Smooth muscle cell (in vitro differentiated cells): ENCODE measurements around the gene ADAMTSL1. TPM values are rescaled to one million over a fixed set of nuclear protein-coding genes. Genes with fewer than 3 reads are reported as not detected.

Experiments used
- DNase-seq: peaks from one replicate; lab custom pipeline; 2025; ENCODE audit not compliant: unreplicated experiment; lab: John Stamatoyannopoulos, UW
- H2AFZ ChIP-seq: fragments of 200-600 bp; sonication (generic); 2 replicates; pipeline ENCODE4 v1.6.0; 2016; ENCODE audit warnings: antibody characterized with exemption, low read depth, mild to moderate bottlenecking
- H3F3A ChIP-seq: fragments of 200-600 bp; sonication (generic); 2 replicates; pipeline ENCODE4 v1.6.0; 2017; ENCODE audit warnings: antibody characterized with exemption, low read depth
- H3K27ac ChIP-seq: fragments of 200-600 bp; sonication (generic); 2 replicates; pipeline ENCODE4 v1.5.1; 2016; ENCODE audit warnings: low read depth, mild to moderate bottlenecking
- H3K27me3 ChIP-seq: fragments of 200-600 bp; sonication (generic); 2 replicates; pipeline ENCODE4 v1.6.1; 2016; ENCODE audit warnings: low read depth, mild to moderate bottlenecking
- H3K36me3 ChIP-seq: fragments of 200-600 bp; sonication (generic); 2 replicates; pipeline ENCODE4 v1.5.1; 2016; ENCODE audit warnings: low read depth
- H3K4me1 ChIP-seq: fragments of 200-600 bp; sonication (generic); 2 replicates; pipeline ENCODE4 v1.5.1; 2016; ENCODE audit warnings: low read depth
- H3K4me2 ChIP-seq: fragments of 200-600 bp; sonication (generic); 2 replicates; pipeline ENCODE4 v1.6.0; 2016; ENCODE audit warnings: mild to moderate bottlenecking
- H3K4me3 ChIP-seq: fragments of 200-600 bp; sonication (generic); 2 replicates; pipeline ENCODE4 v1.5.1; 2016; ENCODE audit warnings: mild to moderate bottlenecking
- H3K79me2 ChIP-seq: fragments of 200-600 bp; sonication (generic); 2 replicates; pipeline ENCODE4 v1.6.0; 2016; ENCODE audit warnings: low read depth, mild to moderate bottlenecking
- H3K9ac ChIP-seq: fragments of 200-600 bp; sonication (generic); 2 replicates; pipeline ENCODE4 v1.6.0; 2016; ENCODE audit warnings: low read depth
- H3K9me3 ChIP-seq: fragments of 200-600 bp; sonication (generic); replicated peaks from 2 replicates; pipeline ENCODE4 v1.5.1; 2016; ENCODE audit warnings: low read depth
- H4K20me1 ChIP-seq: fragments of 200-600 bp; sonication (generic); 2 replicates; pipeline ENCODE4 v1.6.0; 2016; ENCODE audit warnings: low read depth
- CTCF ChIP-seq: fragments of 200-600 bp; sonication (generic); IDR thresholded peaks from 2 replicates; pipeline ENCODE4 v1.5.1; 2017; ENCODE audit warnings: borderline replicate concordance, mild to moderate bottlenecking, antibody characterized with exemption; ENCODE audit not compliant: insufficient read depth, poor library complexity, severe bottlenecking
- WGBS: methylation state at CpG from one replicate; pipeline ENCODE4 v1.1.7; 2016; ENCODE audit warnings: low lambda C conversion rate; 5-methylcytosine and 5-hydroxymethylcytosine counted together
- polyA plus RNA-seq: library from polyadenylated mRNA; unstranded; fragments of >200 nt; fragmentation: Nextera tagmentation; extraction: Ambion mirVana; gene quantifications from 2 replicates; pipeline ENCODE4 v1.2.1, GENCODE V29; 2016
- total RNA-seq: library from RNA; depleted of rRNA; stranded (reverse); fragments of >200 nt; gene quantifications from 2 replicates; pipeline ENCODE4 v1.2.3, GENCODE V29; 2014

ADAMTSL1 gene
- total and polyA plus RNA-seq, 2 experiments from 2014 or later = 4.3 to 4.4 TPM

GRCh38 chr9:18666986-18667772, 193.2 kb downstream of the ADAMTSL1 start:
- no peak for DNase-seq

GRCh38 chr9:18668944-18669343, 195.0 kb downstream of the ADAMTSL1 start:
- Histone ChIP-seq H2AFZ (no peak overlapping the region), H3K4me3 (no peak overlapping the region), H3K27me3 (no peaks in the 10 kb centered on the region), H3K4me2 (no peak overlapping the region), H3K9ac (no peak overlapping the region), H3K79me2 (no peaks in the 10 kb centered on the region), H3F3A (no peaks in the 10 kb centered on the region), H3K27ac (no peak overlapping the region), H3K9me3 (no peaks in the 10 kb centered on the region), H3K36me3 (no peaks in the 10 kb centered on the region), H4K20me1 (no peaks in the 10 kb centered on the region), H3K4me1 (no peaks in the 10 kb centered on the region)
- no peak for DNase-seq
- no peak for TF ChIP-seq CTCF
- 29% methylated on average over 2 of the region's 2 CpGs for WGBS

More at GRCh38 chr9:18666986-18667772, 193.2 kb downstream of the ADAMTSL1 start:
- TF ChIP-seq CTCF = no peak
- Histone ChIP-seq H3K9ac (no peak overlapping the region), H2AFZ (no peak overlapping the region), H3K4me2 (no peak overlapping the region), H3K79me2 (no peaks in the 10 kb centered on the region), H3K36me3 (no peaks in the 10 kb centered on the region), H3K27me3 (no peaks in the 10 kb centered on the region), H4K20me1 (no peaks in the 10 kb centered on the region), H3F3A (no peaks in the 10 kb centered on the region), H3K4me3 (no peak overlapping the region), H3K27ac (no peak overlapping the region), H3K9me3 (no peaks in the 10 kb centered on the region), H3K4me1 (no peaks in the 10 kb centered on the region)
- WGBS = 80% methylated on average over 6 of the region's 6 CpGs

- no peak overlapping the region for H3K4me3 ChIP-seq
- no peaks in the 10 kb centered on the region for H3K27me3 ChIP-seq
- no peak for TF ChIP-seq CTCF
- H3K4me2 ChIP-seq = no peak overlapping the region
- no peaks in the 10 kb centered on the region for H3K9me3 ChIP-seq
- no peaks in the 10 kb centered on the region for H3K4me1 ChIP-seq
- no peak overlapping the region for H3K9ac ChIP-seq
- DNase-seq = no peak
- H3K27ac ChIP-seq = no peak overlapping the region
- no peaks in the 10 kb centered on the region for H3K36me3 ChIP-seq
- H3K79me2 ChIP-seq = no peaks in the 10 kb centered on the region
- H2AFZ ChIP-seq = no peak overlapping the region
- no peaks in the 10 kb centered on the region for H4K20me1 ChIP-seq
- no peaks in the 10 kb centered on the region for H3F3A ChIP-seq
Measured at GRCh38 chr9:18672706-18673105, 198.8 kb downstream of the ADAMTSL1 start.

- no peaks in the 10 kb centered on the region for H4K20me1 ChIP-seq
- no peaks in the 10 kb centered on the region for H3K4me1 ChIP-seq
- H3K9ac ChIP-seq = no peak overlapping the region
- H3K27ac ChIP-seq = no peak overlapping the region
- DNase-seq = no peak
- no peak overlapping the region for H3K4me2 ChIP-seq
- no peaks in the 10 kb centered on the region for H3K27me3 ChIP-seq
- H3F3A ChIP-seq = no peaks in the 10 kb centered on the region
- H3K36me3 ChIP-seq = no peaks in the 10 kb centered on the region
- no peak for TF ChIP-seq CTCF
- no peaks in the 10 kb centered on the region for H3K79me2 ChIP-seq
- H3K4me3 ChIP-seq = no peak overlapping the region
- H3K9me3 ChIP-seq = no peaks in the 10 kb centered on the region
- 85% methylated on average over 4 of the region's 4 CpGs for WGBS
- H2AFZ ChIP-seq = no peak overlapping the region
Measured at GRCh38 chr9:18673179-18673578, 199.2 kb downstream of the ADAMTSL1 start.
